Common myeloid progenitor, CD34-positive (primary cell): ENCODE measurements around the gene C5orf47.
A peak's percentile ranks its signal among the peaks of the same experiment; 100 is the strongest.

ENCODE experiments used
- CTCF ChIA-PET: fragments of 350-600 bp; sonication (Branson Sonifier 250); formaldehyde crosslinking; loops from one replicate; lab custom pipeline; 2021; ENCODE audit warnings: antibody characterized with exemption; lab: Charles Lee
- POLR2A ChIA-PET: fragments of 350-600 bp; sonication (Branson Sonifier 250); formaldehyde crosslinking; loops from one replicate; lab custom pipeline; 2021; ENCODE audit warnings: antibody characterized with exemption; lab: Charles Lee
- DNase-seq, 3 donors: peaks; one replicate each; pipeline versions ENCODE4 v3.0.0 to v3.0.0-alpha.2; 2013
- H3K27ac ChIP-seq, 2 experiments: 1 replicate in 1 of 2; 2 replicates in 1 of 2; pipeline ENCODE4 v1.7.0; 2013; ENCODE audit warnings: inconsistent platforms in 2 of 2, low read length in 2 of 2, mild to moderate bottlenecking in 2 of 2, low read depth in 1 of 2, moderate library complexity in 1 of 2; ENCODE audit not compliant: severe bottlenecking in 2 of 2, insufficient read depth in 1 of 2, poor library complexity in 1 of 2
- H3K27me3 ChIP-seq, 5 experiments: replicated peaks in 2 of 5; 1 replicate in 3 of 5; 2 replicates in 2 of 5; pipeline versions ENCODE4 v1.6.1 to v1.7.0; 2013; ENCODE audit warnings: low read length in 4 of 5, mild to moderate bottlenecking in 2 of 5, moderate library complexity in 2 of 5, inconsistent platforms in 1 of 5; ENCODE audit not compliant: insufficient read depth in 5 of 5, control insufficient read depth in 4 of 5
- H3K36me3 ChIP-seq, 4 experiments: 1 replicate in 2 of 4; 2 replicates in 2 of 4; pipeline versions ENCODE4 v1.6.1 to v1.7.0; 2013; ENCODE audit warnings: low read length in 3 of 4, control low read depth in 1 of 4, mild to moderate bottlenecking in 1 of 4; ENCODE audit not compliant: control insufficient read depth in 4 of 4, insufficient read depth in 4 of 4
- H3K4me1 ChIP-seq, 4 experiments: 1 replicate in 3 of 4; 2 replicates in 1 of 4; pipeline versions ENCODE4 v1.6.1 to v1.7.1; 2013; ENCODE audit warnings: low read length in 3 of 4, mild to moderate bottlenecking in 3 of 4, control low read depth in 1 of 4, inconsistent platforms in 1 of 4, moderate library complexity in 1 of 4; ENCODE audit not compliant: control insufficient read depth in 4 of 4, insufficient read depth in 4 of 4; ENCODE audit errors: control extremely low read depth in 1 of 4
- H3K4me3 ChIP-seq, 7 experiments: 1 replicate in 4 of 7; 2 replicates in 3 of 7; pipeline versions ENCODE4 v1.5.1 to v1.7.0; 2013; ENCODE audit warnings: mild to moderate bottlenecking in 7 of 7, low read length in 6 of 7, moderate library complexity in 6 of 7, inconsistent platforms in 2 of 7, low read depth in 2 of 7, control low read depth in 1 of 7; ENCODE audit not compliant: insufficient read depth in 4 of 7, control insufficient read depth in 1 of 7; ENCODE audit errors: extremely low read depth in 1 of 7
- H3K9me3 ChIP-seq, 5 experiments: 1 replicate in 4 of 5; 2 replicates in 1 of 5; pipeline versions ENCODE4 v1.6.1 to v1.7.1; 2013; ENCODE audit warnings: low read length in 4 of 5, mild to moderate bottlenecking in 2 of 5, inconsistent platforms in 1 of 5, low read depth in 1 of 5, moderate library complexity in 1 of 5; ENCODE audit not compliant: control insufficient read depth in 4 of 5, insufficient read depth in 2 of 5; ENCODE audit errors: control extremely low read depth in 1 of 5
- WGBS: methylation state at CpG from one replicate; pipeline ENCODE4 v1.1.5; 2013; ENCODE audit not compliant: insufficient coverage; 5-methylcytosine and 5-hydroxymethylcytosine counted together

C5orf47 gene

GRCh38 chr5:173969167-173970049 lies 19.6 kb upstream of the C5orf47 start:
- Histone ChIP-seq H3K27me3 (peaks cover 0 to 1% (median 0%) of the 10 kb centered on the region in 5 experiments), H3K27ac (no peak overlapping the region), H3K4me1 (peaks cover 0 to 15% (median 11%) of the 10 kb centered on the region in 4 experiments), H3K9me3 (no peaks in the 10 kb centered on the region), H3K4me3 (no peak overlapping the region), H3K36me3 (no peaks in the 10 kb centered on the region)
- ChIA-PET CTCF (interaction anchor here (0.9 to 6.8 kb wide), 2 partner anchors 12 to 350 kb away, joined by 4 to 112 read pairs; partner anchors contain the start of gene BOD1), POLR2A (no interaction called here)
- WGBS = 88% methylated on average over 12 of the region's 12 CpGs
- no peak for DNase-seq

- Histone ChIP-seq H3K27me3 (peaks cover 0 to 3% (median 1%) of the 10 kb centered on the region in 5 experiments), H3K36me3 (no peaks in the 10 kb centered on the region), H3K27ac (no peak overlapping the region), H3K4me3 (no peak overlapping the region), H3K9me3 (no peaks in the 10 kb centered on the region), H3K4me1 (peaks cover 0 to 15% (median 11%) of the 10 kb centered on the region in 4 experiments)
- ChIA-PET POLR2A (interaction anchor here (0.5 kb wide), 1 partner anchor 325 kb away, joined by 3 read pairs; no protein-coding TSS in a partner anchor), CTCF (interaction anchor here (1.0 to 6.8 kb wide), 5 partner anchors 13 to 352 kb away, joined by 3 to 112 read pairs (median 3); partner anchors contain the start of gene BOD1)
- no peak for DNase-seq
- 96% methylated on average over 18 of the region's 18 CpGs for WGBS
Observed at GRCh38 chr5:173970878-173971650, 17.9 kb upstream of the C5orf47 start.

- Histone ChIP-seq H3K4me3 (no peak overlapping the region), H3K36me3 (no peaks in the 10 kb centered on the region), H3K27me3 (peaks cover 0 to 3% (median 1%) of the 10 kb centered on the region in 5 experiments), H3K4me1 (peaks cover 0 to 15% (median 11%) of the 10 kb centered on the region in 4 experiments), H3K9me3 (no peaks in the 10 kb centered on the region), H3K27ac (no peak overlapping the region)
- 100% methylated on average over 4 of the region's 5 CpGs for WGBS
- ChIA-PET CTCF (interaction anchor here (1.0 to 6.8 kb wide), 6 partner anchors 48 to 359 kb away, joined by 3 to 112 read pairs (median 4); partner anchors contain the start of gene BOD1), POLR2A (no interaction called here)
- DNase-seq = peak in 1 of 3 donors; percentile 24
Observed at GRCh38 chr5:173971681-173972345, 17.2 kb upstream of the C5orf47 start.

- POLR2A ChIA-PET = no interaction called here
- Histone ChIP-seq H3K27ac (no peak overlapping the region), H3K9me3 (peaks cover 0 to 2% (median 0%) of the 10 kb centered on the region in 5 experiments), H3K4me1 (peaks cover 0 to 15% (median 11%) of the 10 kb centered on the region in 4 experiments), H3K36me3 (no peaks in the 10 kb centered on the region), H3K4me3 (peak overlapping the region in 3 of 7 experiments; percentile 60 to 77 (median 71)), H3K27me3 (peaks cover 0 to 3% (median 1%) of the 10 kb centered on the region in 5 experiments)
- CTCF ChIA-PET = interaction anchor here (0.7 to 6.8 kb wide), 12 partner anchors 9 to 362 kb away, joined by 3 to 112 read pairs (median 4); partner anchors contain the start of gene BOD1
- WGBS = 74% methylated on average over 6 of the region's 6 CpGs
- DNase-seq = no peak
Observed at GRCh38 chr5:173972607-173972924, 16.4 kb upstream of the C5orf47 start.

- 3% methylated on average over 18 of the region's 30 CpGs for WGBS
- Histone ChIP-seq H3K27ac (no peak overlapping the region), H3K36me3 (no peaks in the 10 kb centered on the region), H3K4me1 (peaks cover 0 to 15% (median 11%) of the 10 kb centered on the region in 4 experiments), H3K4me3 (peak overlapping the region in 6 of 7 experiments; percentile 42 to 77 (median 64)), H3K9me3 (peaks cover 0 to 2% (median 0%) of the 10 kb centered on the region in 5 experiments), H3K27me3 (peaks cover 0 to 3% (median 1%) of the 10 kb centered on the region in 5 experiments)
- CTCF ChIA-PET = interaction anchor here (0.7 to 6.8 kb wide), 15 partner anchors 8 to 363 kb away, joined by 3 to 112 read pairs (median 4); partner anchors contain the start of gene BOD1
- POLR2A ChIA-PET = no interaction called here
- DNase-seq = peak; percentile 79 to 90 (median 87)
Observed at GRCh38 chr5:173972925-173973615, 15.9 kb upstream of the C5orf47 start.

GRCh38 chr5:173973616-173973969 lies 15.4 kb upstream of the C5orf47 start:
- POLR2A ChIA-PET = no interaction called here
- Histone ChIP-seq H3K36me3 (no peaks in the 10 kb centered on the region), H3K4me3 (peak overlapping the region in 6 of 7 experiments; percentile 42 to 77 (median 64)), H3K27me3 (peaks cover 0 to 3% (median 1%) of the 10 kb centered on the region in 5 experiments), H3K9me3 (peaks cover 0 to 2% (median 0%) of the 10 kb centered on the region in 5 experiments), H3K27ac (no peak overlapping the region), H3K4me1 (peaks cover 0 to 13% (median 9%) of the 10 kb centered on the region in 4 experiments)
- DNase-seq = peak in 1 of 3 donors; percentile 8
- WGBS = 33% methylated on average over 13 of the region's 13 CpGs
- CTCF ChIA-PET = interaction anchor here (0.7 to 6.8 kb wide), 15 partner anchors 8 to 363 kb away, joined by 3 to 112 read pairs (median 4); partner anchors contain the start of gene BOD1
